ENCODE data around the gene ROBO1.

ROBO1 gene

DNA sequence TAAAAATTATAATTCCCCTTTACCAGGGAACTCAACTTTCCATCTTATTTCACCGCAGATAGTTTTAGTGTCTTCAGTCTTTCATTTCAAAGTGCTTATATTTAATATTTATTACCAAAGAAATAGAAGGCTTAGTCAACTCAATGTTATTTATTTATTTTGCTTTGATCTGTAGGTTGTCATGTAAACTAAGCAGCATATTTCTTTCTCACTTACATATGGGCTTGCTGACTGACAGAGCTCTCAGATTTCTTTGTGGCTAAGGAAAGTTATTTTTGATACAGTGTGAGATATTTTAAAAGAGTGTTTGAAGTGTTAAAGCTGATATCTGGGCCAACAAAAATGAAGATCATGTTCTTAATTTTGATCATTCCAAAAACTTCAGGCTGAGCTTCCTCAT is 331.4 kb downstream of the ROBO1 start:
- no peak for DNase-seq

DNA sequence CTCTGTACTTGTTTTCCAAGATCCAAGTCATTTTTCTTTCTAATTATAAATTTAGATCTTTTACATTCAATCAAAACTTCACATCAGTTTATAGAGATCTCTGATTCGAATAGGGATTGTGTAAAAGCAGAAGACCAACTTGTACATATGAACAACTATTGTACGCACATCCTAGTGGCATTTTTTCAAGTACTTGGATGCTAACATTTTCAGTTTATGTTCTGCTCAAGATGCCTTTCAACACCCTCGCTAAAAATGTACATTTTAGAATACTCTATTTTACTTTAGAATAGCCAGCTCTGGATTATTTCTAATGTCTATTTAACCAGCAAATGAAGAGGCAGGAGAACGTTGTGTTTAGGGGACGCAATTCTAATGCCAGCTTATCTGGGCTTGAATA is 340.7 kb downstream of the ROBO1 start:
- no peak for DNase-seq

DNA sequence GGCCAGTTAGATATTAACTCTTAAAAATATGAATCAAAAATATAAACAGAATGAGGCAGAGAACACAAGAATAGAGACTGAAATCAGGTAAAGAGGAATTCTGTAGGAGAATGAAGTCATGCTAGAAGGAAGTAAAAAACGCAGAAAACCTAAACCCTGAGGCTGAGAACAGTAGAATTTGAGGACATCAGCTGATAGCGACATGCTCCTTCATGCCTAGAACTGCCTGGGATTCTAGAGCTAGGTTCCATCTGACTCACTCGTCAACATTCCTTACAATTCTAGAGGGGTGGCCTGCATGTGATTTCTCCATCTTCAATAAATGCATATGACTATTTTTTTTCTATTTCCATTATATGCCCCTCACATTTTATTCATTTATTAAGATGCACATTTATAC is 343.0 kb downstream of the ROBO1 start:
- DNase-seq: no peak

DNA sequence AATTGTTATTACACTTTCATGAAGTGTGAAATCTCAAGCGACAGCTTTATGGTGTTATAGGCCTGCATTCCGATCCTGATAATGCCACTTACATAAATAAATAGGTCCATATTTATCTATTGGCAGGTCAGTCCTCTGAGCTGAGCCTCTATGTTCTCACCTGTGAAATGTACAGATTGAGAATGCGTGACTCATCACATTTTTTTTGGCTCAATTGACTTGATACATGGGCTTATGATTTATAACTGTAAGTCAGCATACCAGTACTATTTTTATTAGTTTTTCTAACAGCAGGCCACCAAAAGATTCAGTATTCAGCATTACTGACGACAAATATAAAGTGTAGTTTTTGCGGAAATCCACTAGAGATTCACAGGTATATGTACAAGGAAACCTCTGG is 344.4 kb downstream of the ROBO1 start:
- no peak for DNase-seq

DNA sequence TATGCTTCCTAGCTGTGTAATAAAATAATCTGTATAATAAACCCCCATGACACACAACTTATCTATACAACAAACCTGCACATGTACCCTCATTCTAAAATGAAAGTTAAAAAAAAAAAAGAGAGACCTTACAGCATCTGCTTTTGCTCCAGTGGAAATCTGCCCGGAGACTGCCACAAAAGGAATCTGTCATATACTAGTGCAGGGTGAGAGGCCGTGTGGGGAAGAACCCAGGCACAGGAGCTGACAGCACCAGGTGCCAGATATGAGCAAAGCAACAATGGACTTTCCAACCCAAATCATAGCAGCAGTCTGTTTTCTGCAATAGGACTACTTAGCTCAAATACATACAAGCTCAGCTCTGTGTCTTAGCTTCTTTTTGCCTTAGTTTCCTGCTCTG is 346.5 kb downstream of the ROBO1 start:
- DNase-seq: peak; percentile 0

DNA sequence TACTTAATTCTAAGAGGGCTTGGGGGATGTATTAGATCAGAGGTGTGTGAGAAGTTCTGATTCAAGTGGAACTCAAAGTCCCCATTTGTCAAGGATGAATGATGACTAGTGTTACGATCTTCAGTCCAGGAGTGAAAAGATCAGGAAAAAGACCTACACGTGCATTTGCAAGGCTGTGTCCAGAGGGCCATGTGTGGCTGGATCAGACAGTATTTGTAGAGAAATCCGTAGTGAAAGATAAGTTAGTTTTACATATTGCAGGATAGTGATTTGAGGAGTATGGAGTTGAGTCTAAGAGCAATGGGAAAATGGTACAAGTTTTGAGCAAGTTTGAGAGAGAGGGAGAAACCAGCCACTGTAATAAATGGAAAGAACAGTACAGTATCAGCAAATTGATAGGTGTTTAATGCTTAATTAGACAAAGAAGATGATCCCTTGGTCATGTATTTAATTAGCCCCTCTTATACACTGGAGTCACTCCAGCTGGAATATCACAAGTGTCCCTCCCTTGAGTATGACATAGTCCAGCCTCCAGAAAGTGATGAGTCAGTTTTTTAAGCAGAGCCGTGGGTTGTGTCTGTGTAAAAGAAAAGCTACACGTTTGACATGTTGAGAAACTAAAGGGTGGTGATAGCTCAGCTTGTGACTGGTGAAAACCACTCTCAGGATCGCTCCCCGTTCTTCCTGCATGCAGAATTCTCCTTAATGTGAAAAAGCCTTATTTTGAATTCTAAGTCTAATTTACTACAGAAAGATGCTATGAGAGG is 348.8 kb downstream of the ROBO1 start:
- no peak for DNase-seq

DNA sequence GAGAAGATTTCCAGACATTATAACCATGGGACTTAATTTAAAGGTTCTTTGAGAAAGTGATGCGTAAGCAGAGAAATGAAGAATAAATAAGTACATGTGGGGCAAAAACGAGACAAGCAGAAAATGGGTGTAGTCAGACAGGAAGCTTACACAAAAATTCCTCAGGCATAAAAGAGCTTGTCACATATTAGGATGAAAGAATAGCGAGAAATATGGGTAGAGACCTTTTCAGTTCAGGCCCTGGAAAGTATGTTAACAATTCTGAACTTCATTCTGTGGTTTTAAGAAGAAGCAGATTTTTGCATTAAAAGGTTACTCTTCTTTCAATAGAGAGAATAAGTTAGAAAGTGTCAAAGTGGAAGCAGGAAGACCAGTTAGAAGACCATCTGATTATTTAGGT is 352.4 kb downstream of the ROBO1 start:
- no peak for DNase-seq

DNA sequence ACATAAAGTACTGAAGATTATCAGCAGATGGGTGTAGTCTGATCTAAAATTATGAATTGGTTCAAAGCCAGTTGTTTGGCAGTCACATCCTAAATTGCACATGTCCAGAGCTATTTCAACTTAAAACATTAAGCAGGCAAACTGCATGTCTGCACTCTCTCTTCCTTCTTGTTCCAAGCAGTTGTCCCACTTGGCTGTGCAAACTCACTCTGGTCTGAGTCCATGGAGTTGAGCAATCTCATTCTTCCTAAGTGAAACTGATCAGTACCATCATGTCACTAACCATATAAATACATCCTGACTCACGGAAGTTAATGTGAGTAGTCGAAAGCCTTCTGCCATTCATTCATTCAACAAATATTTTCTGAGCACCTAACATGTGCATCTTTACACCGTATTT is 353.0 kb downstream of the ROBO1 start:
- no peak for DNase-seq

DNA sequence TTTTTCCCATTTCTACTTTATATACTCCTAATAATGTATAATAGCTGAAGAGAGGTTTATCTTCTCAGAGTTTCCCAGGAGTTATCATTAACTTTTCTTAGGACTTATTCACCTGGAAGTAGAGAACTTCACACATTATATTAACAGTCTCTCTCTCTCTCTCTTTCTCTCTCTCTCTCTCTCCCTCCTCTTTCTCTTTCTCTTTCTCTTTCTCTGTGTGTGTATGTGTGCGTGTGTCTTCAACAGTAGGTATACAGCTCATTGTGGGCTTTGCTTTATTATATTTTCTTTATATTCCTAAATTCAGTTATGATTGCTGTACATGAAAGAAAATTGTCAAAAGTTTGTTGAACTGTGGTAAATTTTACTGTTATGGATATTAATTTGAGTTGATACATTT is 353.8 kb downstream of the ROBO1 start:
- DNase-seq: no peak

DNA sequence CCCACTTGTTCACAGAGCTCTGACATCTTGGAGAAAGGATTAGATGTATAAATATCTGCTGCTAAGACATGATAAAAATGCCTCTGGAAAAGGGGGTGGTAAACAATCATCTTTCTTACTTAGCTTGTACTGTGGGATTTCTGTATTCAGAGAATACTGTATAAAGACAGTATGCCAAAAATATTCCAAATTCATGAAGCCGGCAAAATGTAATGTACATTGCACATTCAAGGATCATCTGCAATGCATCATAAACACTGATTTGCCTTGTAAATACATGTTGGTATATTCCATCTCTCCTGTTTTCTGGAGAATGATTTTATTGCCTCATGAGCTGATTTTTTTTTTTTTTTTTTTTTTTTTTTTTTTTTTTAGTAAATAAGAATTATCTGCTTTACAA is 355.3 kb downstream of the ROBO1 start:
- no peak for DNase-seq

DNA sequence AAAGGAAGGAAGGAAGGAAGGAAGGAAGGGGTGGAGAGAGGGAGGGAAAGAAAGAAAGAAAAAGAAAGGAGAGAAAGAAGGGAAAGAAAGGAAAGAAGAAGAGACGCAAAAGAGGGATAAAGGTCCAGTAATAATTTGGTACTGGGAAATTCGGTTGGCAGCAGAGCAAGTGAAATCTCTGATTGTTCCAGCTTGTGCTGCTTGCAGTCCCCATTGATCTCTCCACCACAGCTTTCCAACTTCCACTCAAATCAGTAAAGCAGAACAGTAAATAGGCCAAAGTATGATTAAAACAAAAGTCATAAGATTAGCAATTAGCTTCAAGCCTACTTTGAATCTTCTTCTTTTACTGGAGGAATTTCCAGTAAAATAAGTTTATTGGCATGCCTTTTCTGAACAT is 357.2 kb downstream of the ROBO1 start:
- DNase-seq: no peak

DNA sequence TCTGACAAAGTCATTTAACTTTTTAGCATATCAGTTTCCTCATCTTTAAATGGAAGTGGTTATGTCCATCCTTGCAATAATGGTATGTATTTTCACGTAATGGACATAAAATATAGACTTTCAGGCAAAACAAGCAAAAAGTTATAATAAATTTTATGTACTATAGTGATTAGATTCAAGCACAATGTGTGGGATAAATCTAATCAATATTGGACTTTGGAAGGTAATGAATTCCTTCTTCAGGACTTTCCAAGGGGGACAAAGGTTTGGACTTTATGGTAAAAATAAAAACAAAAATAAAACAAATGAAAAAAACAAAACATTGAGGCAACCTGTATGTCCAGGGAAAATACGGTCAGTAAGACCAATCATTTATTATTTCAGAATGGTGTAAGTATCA is 357.7 kb downstream of the ROBO1 start:
- DNase-seq: no peak

DNA sequence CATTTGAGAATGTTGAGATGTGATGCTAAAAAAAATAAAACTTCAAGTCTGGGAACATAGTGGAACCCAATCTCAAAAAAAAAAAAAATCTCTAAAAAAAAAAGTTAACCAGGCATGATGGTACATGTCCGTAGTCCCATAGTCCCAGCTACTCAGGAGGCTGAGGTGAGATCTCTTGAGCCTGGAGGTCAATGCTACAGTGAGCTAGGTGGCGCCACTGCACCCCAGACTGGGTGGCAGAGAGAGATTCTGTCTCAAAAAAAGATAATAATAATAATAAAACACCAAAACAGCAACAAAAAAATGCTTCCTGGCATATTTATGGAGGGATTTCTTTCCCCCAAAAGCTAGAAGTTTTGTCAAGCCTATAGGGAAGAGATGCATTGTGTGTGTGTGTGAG is 361.6 kb downstream of the ROBO1 start:
- peak; percentile 10 for DNase-seq

DNA sequence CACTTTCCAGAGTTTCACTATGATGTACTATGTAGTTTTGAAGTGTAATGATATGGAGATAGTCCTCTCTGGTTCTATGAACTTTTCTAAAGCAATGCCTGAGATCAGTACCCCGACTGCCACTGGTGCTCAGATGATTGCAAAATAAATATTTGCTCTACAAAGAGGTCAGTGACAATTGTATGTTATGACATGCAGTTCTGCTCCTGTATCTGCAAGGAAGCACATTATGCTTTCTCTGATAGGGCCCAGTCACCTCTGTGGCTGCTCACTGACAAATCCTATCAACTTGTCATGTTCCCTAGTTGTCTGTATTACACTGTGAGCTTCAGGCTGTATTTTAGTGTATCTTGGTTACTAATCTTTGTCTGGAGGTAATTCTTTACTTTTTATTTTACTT is 362.6 kb downstream of the ROBO1 start:
- peak; percentile 45 for DNase-seq

DNA sequence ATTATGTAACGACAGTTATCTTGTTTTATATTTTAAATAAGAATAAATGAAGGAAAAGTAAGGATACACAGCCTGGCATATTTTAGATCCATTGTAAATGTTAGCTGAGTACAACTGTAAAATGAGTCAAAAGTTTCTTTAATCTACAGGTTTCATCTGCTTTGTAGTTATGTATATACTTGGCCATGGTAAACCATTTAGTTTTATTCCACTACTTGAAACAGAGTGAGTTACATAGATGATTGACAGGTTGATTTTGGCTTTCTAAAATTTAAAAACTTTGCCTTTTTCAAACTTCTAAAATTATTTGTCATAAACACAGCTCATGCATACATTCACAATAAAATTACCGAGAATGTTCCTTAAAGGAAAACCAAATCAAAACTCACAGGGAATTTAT is 371.2 kb downstream of the ROBO1 start:
- DNase-seq: no peak

DNA sequence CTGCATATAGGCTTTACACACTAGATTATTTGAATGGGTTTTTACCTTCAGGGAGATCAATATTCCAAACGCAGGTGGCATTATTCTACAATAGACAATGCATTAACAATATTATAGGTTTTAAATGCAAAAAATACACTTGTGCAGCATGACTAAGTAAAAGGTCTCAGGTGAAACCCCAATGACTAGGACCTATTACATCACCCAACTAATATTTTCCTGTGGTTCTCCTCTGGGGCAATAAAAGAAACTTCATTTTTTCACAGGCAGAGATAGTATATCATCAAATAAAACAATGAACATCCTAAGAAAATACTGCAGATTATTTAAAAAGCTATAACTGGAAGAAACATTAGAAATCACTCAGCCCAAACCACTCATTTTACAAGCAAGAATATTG is 375.3 kb downstream of the ROBO1 start:
- DNase-seq: no peak

DNA sequence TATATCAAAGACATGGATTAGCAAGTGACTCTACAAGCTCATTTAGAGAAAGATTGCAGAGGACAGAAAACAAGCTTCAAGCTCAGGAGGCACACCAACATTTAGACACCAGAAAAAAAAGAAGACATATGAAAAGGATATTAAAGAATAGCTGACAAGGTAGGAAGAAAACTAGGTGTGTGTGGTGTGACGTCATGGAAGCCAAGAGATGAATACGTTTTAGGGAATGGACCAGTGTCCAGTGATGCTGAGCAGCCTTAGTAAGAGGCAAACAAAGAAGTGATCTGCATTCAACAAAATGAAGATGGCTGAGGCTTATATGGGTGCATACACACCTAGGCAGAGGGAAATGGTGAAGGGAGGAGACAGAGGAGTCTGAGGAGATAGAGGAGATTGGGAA is 377.4 kb downstream of the ROBO1 start:
- DNase-seq: no peak

DNA sequence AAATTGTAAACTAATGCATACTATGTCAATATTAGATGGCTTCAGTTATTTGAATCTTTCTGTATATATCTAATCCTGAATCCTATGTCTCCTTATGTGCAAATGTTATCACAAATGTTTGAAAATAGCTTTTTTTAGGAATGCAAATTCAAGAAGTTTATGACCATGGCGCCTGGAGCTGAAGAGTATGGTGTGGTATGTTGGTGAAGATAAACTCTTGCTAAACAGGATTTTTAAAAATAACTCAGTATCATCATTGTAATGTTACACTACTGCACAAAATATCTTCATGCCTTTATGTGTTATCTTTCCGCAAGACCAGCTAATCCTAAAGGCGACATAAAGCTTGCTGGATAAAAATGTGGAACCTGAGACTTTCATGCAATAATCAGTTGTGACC is 382.6 kb downstream of the ROBO1 start:
- no peak for DNase-seq

DNA sequence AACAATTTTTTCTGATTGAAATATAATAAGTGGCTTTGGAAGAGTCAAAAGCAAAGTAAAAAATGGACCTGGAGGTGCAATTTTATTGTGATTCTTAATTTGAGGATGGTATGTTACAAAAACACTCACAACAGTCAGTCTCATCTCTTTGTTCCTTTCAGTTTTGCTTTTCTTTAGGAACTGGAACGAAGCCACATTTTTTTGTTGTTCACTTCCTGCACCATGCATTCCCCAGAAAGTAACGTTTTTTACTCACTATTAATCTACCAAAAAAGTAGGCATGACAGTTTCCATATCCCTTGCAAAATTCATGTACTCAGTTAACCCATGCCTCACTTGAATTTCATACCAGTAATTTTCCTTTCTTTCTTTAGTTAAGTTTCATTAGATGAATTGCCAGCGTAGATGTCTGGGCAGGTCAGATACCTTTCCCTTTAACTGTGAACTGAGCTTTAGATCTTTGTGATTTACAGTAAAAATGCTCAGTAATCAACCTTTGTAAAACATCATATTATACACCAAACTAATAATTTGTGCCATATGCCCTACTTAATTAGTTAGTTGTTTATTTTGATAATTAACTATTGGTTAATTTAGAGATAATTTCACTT is 384.3 kb downstream of the ROBO1 start:
- no peak for DNase-seq

DNA sequence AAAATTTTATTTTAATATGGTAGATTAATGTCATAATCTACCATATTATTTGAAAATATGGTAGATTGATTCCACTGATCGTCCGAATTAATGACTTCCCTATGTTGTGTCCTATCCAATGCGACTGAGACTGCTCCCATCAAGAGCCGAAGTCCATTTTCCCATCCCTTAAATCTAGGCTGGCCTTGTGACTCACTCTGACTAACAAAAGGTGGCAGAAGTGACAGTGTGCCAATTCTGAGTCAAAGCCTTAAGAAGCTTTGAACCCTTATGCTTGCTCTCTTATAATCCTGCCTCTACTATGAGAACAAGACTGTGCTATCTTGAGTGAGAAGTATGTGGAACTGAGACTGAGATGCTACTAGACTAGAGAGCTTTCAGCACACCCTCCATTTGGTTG is 387.2 kb downstream of the ROBO1 start:
- no peak for DNase-seq

DNA sequence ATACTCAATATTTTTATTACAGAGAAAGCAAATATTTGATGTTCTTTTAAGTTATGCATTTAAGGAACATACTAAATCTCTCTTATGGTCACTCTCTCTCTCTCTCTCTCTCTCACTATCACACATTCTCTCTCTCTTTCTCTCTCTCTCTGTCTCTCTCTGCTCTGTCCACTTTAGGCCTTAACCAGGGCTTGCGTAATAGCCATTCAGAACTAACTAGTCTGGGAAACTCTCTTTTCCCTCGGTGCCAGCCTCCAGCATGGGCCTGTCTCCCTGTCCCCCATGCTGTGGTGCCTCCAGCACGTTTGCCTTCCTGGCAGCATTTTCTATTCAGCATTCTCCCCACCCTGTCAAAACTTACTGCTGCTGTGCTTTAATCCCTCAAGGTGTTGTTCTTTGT is 389.7 kb downstream of the ROBO1 start:
- no peak for DNase-seq

DNA sequence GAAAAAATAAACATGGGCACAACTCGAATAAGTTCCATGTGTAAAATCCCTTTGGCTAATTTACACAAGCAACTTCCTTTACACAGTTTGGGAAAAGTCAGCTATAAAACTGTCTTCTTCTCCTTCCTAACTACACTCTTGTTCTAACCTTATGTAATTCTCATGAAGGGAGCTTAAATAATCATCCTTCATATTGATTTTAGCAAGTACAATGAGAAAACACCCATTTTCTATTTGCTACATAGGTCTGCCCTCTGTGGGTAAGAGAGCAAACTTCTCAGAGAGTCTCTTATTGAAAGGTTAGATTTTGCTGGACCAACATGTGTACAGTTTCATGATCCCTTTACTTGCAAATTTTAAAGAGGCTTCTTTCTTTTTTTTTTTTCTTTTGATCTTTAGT is 398.5 kb downstream of the ROBO1 start:
- peak; percentile 23 for DNase-seq

DNA sequence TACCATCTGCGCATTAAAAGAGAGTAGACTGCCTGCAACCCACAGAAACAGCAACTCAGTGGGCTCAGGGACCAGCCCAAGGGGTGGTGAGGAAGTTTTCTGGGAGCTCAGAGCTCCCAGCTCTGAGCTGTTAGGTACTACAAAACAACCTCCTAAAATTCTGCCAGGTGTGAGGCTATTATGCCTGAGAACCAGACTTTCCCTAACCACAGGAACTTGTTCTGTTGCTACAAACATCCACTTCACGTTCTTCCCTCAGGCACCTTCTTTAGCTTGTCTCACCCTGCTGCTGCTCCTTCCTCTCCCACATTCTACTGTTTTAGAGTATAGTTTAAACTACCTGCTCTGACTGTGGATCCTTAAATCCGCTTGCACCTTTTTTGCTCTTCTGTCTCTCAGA is 399.4 kb downstream of the ROBO1 start:
- DNase-seq: peak; percentile 45

DNA sequence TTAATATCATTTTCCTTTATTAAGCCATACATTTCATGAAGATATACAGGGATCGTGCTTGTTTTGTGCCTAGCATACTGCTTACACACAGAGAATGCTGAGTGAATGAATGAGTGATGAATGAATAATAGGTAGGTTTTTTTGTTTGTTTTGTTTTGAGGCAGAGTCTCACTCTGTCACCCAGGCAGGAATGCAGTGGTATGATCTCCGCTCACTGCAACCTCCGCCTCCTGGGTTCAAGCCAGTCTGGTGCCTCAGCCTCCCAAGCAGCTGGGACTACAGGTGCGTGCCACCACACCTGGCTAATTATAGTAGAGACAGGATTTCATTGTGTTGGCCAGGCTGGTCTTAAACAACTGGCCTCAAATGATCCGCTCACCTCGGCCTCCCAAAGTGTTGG is 400.0 kb downstream of the ROBO1 start:
- peak; percentile 13 for DNase-seq

DNA sequence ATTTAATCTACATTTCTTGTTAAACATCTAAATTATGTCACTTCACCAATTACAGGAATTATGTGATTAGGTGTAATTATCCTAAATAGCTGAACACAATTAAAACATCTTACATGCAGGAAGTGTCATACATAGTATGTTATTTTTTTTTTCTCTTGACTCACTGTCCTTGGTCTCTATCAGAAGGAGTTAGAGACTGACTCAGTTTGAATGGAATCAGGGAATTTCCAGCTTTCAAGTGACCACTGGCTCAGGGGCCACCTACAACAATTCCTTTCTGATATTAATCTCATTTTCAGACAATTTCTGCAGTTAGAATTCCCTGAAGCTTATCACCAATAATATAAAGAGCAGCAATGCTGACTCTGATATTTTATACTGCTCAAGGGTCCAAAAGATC is 400.7 kb downstream of the ROBO1 start:
- DNase-seq: peak; percentile 55
